Activated CD8-positive, alpha-beta T cell treated with anti-CD3 and anti-CD28 coated beads for 36 hours (primary cell): ENCODE measurements around the gene PRRC2A. TPM values are rescaled to one million over a fixed set of nuclear protein-coding genes. Genes with fewer than 3 reads are reported as not detected.
A peak's percentile ranks its signal among the peaks of the same experiment; 100 is the strongest.

ENCODE experiments used
- ATAC-seq: fragments of 200-7000 bp; cut with Tn5 transposase; one replicate; pipeline ENCODE4 v1.10.0; 2021; ENCODE audit warnings: mild to moderate bottlenecking, moderate library complexity
- CTCF ChIA-PET: fragments of 350-600 bp; sonication (Branson Sonifier 250); formaldehyde crosslinking; loops from one replicate; lab custom pipeline; 2021; ENCODE audit warnings: antibody characterized with exemption; lab: Charles Lee
- POLR2A ChIA-PET: fragments of 350-600 bp; sonication (Branson Sonifier 250); formaldehyde crosslinking; loops from one replicate; lab custom pipeline; 2021; ENCODE audit warnings: antibody characterized with exemption; lab: Charles Lee
- DNase-seq: peaks from one replicate; pipeline ENCODE4 v3.0.0-alpha.2; 2020
- H3K27ac Mint-ChIP-seq: one replicate; pipeline ENCODE4 v1.8.0; 2021; ENCODE audit warnings: mild to moderate bottlenecking, mixed read lengths
- H3K27me3 Mint-ChIP-seq: one replicate; pipeline ENCODE4 v1.8.0; 2021; ENCODE audit warnings: mixed read lengths
- H3K36me3 Mint-ChIP-seq: one replicate; pipeline ENCODE4 v1.8.0; 2021; ENCODE audit warnings: low read depth, mixed read lengths
- H3K4me1 Mint-ChIP-seq: one replicate; pipeline ENCODE4 v1.8.0; 2021; ENCODE audit warnings: low read depth, mixed read lengths
- H3K4me3 Mint-ChIP-seq: one replicate; pipeline ENCODE4 v1.8.0; 2021; ENCODE audit warnings: mild to moderate bottlenecking, moderate library complexity, mixed read lengths
- H3K9me3 Mint-ChIP-seq: one replicate; pipeline ENCODE4 v1.8.0; 2021; ENCODE audit warnings: mixed read lengths
- intact Hi-C: fragments of 100-400 bp; cut with micrococcal nuclease; formaldehyde crosslinking; loops from one replicate; pipeline ENCODE4 v1.10.0; 2022
- total RNA-seq, 2 experiments: library from RNA; stranded (reverse); gene quantifications; one replicate each; pipeline ENCODE4 v1.2.3, GENCODE V29; 2021
- TF ChIP-seq, protein P1 (sequence below): fragments of 200-600 bp; IDR thresholded peaks from one replicate; pipeline ENCODE4 v1.8.0; 2022; ENCODE audit warnings: antibody characterized with exemption, mild to moderate bottlenecking

PRRC2A gene
- total RNA-seq, 2 experiments from 2014 or later, result 257 to 262 TPM

DNA sequence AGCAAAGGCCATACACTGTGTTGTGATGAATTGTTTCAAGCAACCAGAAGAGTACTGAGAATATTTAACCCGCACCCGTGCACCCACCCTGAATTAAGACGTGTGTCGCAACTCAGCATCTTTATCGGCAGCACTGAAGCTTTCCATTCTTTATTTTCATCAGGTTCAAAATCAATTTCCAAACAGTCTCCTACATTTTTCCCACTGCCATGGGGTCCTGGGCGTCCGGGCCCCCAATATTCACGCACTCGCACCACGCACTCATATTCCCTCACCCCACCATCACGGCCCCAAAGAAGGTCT, 40.1 kb upstream of the PRRC2A start:
- ChIA-PET POLR2A (interaction anchor here (0.7 to 35.7 kb wide), 11 partner anchors 4 to 811 kb away, joined by 3 to 1181 read pairs (median 4); partner anchors contain the start of genes DDX39B, LST1, LTA and LTB), CTCF (interaction anchor here (1.0 to 56.2 kb wide), 9 partner anchors 12 to 250 kb away, joined by 3 to 2542 read pairs (median 4); partner anchors contain the start of genes AIF1, APOM, ATP6V1G2 and DDX39B)
- Mint-ChIP-seq H3K4me3 (peak overlapping the region; percentile 96), H3K4me1 (peaks cover 42% of the 10 kb centered on the region), H3K27ac (peak overlapping the region; percentile 93), H3K9me3 (no peaks in the 10 kb centered on the region), H3K27me3 (no peaks in the 10 kb centered on the region), H3K36me3 (peaks cover 66% of the 10 kb centered on the region)
- TF ChIP-seq, protein P1, sequence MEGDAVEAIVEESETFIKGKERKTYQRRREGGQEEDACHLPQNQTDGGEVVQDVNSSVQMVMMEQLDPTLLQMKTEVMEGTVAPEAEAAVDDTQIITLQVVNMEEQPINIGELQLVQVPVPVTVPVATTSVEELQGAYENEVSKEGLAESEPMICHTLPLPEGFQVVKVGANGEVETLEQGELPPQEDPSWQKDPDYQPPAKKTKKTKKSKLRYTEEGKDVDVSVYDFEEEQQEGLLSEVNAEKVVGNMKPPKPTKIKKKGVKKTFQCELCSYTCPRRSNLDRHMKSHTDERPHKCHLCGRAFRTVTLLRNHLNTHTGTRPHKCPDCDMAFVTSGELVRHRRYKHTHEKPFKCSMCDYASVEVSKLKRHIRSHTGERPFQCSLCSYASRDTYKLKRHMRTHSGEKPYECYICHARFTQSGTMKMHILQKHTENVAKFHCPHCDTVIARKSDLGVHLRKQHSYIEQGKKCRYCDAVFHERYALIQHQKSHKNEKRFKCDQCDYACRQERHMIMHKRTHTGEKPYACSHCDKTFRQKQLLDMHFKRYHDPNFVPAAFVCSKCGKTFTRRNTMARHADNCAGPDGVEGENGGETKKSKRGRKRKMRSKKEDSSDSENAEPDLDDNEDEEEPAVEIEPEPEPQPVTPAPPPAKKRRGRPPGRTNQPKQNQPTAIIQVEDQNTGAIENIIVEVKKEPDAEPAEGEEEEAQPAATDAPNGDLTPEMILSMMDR, result no peak
- no peak for DNase-seq
- ATAC-seq, result peak; percentile 5
- intact Hi-C loops, result loop anchor here (5.0 kb wide), 1 partner anchor 33 kb away; the partner anchor contains the start of genes ATP6V1G2 and NFKBIL1

DNA sequence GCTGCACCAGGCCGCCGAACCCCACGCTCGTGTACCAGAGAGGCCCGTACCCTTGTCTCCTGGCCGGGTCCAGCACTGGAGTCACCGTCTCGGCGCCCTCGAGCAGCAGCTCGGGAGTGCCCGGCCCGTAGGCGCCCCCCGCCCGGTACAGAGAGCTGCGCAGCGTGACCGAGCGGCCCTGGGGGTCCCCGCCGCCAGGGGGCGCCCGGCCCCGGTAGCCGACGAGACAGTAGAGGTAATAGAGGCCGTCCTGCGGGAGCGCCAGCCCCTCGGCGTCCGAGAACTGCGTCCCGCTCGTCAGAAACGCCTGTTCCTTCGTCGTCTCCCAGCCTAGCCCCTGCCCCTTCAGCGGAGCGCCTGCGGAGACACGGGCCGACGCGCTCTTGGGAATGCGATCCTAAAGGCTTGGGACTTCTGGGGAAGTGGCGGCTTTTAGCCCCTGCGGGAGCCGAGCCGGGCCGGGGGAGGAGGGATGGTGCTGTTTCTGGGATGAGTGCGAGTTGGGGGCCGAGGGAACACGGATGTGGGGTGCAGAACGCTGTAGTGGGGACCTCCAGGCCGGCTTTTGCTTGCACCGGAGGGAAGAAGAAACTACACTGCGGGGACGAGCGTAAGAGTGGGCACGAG, 39.6 kb upstream of the PRRC2A start:
- ChIA-PET POLR2A (interaction anchor here (0.7 to 35.7 kb wide), 13 partner anchors 3 to 811 kb away, joined by 3 to 1181 read pairs (median 4); partner anchors contain the start of genes ATP6V1G2, DDX39B, LST1 and LTA), CTCF (interaction anchor here (1.0 to 56.2 kb wide), 9 partner anchors 11 to 249 kb away, joined by 3 to 2542 read pairs (median 4); partner anchors contain the start of genes AIF1, APOM, ATP6V1G2 and DDX39B)
- H3K4me3 Mint-ChIP-seq, result peak overlapping the region; percentile 96
- peak overlapping the region; percentile 98 for H3K27ac Mint-ChIP-seq
- TF ChIP-seq, protein P1, result peak; percentile 97
- intact Hi-C loops, result loop anchor here (1.0 to 5.0 kb wide), 2 partner anchors 16 to 34 kb away; partner anchors contain the start of genes ATP6V1G2 and NFKBIL1
- H3K9me3 Mint-ChIP-seq, result no peaks in the 10 kb centered on the region
- peaks cover 47% of the 10 kb centered on the region for H3K4me1 Mint-ChIP-seq
- ATAC-seq, result peak; percentile 55
- peaks cover 61% of the 10 kb centered on the region for H3K36me3 Mint-ChIP-seq
- DNase-seq, result peak; percentile 92
- no peaks in the 10 kb centered on the region for H3K27me3 Mint-ChIP-seq

DNA sequence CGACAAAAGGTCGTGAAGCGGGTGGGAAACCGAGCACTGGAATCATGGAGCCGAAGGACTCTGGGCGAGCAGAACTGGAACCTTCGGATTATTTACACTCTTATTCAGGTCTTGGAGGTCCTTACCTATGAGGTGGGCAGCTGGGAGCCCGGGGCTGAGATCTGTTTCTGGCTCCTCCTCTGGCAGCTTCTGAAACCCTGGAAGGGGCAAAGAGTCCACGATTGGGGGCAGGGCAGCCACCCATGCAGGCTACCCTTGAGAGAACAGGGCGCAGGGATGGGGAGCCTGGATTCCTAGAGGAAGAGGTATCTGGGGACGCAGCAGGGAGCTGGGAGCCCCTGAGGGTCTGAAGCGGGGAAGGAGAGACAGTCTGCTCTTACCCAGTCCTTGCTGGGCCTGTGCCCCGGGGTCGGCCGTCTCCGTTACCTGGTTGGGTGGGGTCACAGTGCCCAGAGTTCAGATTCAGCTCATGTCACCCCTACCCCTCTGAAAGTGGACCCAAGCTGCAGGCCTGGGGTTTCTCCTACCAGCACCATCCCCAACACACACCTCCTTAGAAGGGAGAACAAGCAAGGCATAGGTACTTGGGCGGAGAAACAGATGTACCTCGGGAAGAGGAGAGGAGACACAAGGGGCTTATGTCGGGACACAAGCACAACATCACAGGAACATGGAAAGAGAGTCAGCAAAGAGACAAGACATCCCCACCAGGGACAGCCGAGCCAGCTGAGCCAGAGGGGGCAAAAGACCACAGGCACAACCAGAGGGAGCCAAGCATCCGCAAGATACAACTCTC, 38.9 kb upstream of the PRRC2A start:
- Mint-ChIP-seq H3K4me1 (peaks cover 54% of the 10 kb centered on the region), H3K27me3 (no peaks in the 10 kb centered on the region), H3K9me3 (no peaks in the 10 kb centered on the region), H3K27ac (peak overlapping the region; percentile 98), H3K36me3 (peaks cover 54% of the 10 kb centered on the region), H3K4me3 (peak overlapping the region; percentile 96)
- ChIA-PET CTCF (interaction anchor here (1.5 to 56.2 kb wide), 4 partner anchors 10 to 58 kb away, joined by 3 to 2542 read pairs (median 1274); partner anchors contain the start of genes ATP6V1G2, DDX39B, LST1 and LTA), POLR2A (interaction anchor here (1.1 to 35.7 kb wide), 11 partner anchors 2 to 195 kb away, joined by 3 to 1181 read pairs (median 8); partner anchors contain the start of genes ATP6V1G2, DDX39B, LST1 and LTA)
- ATAC-seq, result no peak
- intact Hi-C loops, result loop anchor here (1.0 to 5.0 kb wide), 2 partner anchors 16 to 34 kb away; partner anchors contain the start of genes ATP6V1G2 and NFKBIL1
- DNase-seq, result no peak
- TF ChIP-seq, protein P1, result no peak

DNA sequence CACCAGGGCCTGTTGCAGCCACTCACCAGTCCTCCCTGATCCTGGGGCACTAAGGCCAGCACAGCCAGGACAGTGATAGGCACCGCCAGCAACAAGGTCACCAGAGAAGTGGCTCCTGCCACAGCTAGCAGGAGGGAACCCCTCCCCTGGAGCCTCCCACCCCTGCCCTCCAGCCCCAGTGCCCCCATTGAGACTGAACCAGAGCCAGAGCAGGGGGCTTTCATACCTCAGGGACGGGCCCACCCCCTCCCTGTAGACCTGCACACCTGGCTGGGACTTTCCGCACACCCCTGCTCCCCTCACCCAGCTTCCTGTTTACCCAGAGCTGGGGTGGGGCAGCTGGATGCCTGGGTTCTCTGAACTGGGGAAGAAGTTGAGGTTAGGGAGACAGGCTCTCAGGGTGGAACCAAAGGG, 38.3 kb upstream of the PRRC2A start, which contains the start of gene LTB:
Gene LTB, minus strand, starts transcription at position 195 of the 414 bp plus-strand sequence. Its CDS starts 7 bp downstream, at position 188.
- H3K27me3 Mint-ChIP-seq, result no peaks in the 10 kb centered on the region
- peak within 1 kb of the TSS; percentile 96 for H3K4me3 Mint-ChIP-seq
- H3K4me1 Mint-ChIP-seq, result peaks cover 58% of the 10 kb centered on the region
- intact Hi-C loops, result loop anchor here (5.0 kb wide), 1 partner anchor 35 kb away; the partner anchor contains the start of genes ATP6V1G2 and NFKBIL1
- ATAC-seq (peak; percentile 17), DNase-seq (peak; percentile 67)
- H3K36me3 Mint-ChIP-seq, result peaks cover 53% of the 10 kb centered on the region
- no peaks in the 10 kb centered on the region for H3K9me3 Mint-ChIP-seq
- POLR2A ChIA-PET, result interaction anchor here (1.0 to 35.7 kb wide), 10 partner anchors 2 to 194 kb away, joined by 3 to 1181 read pairs (median 8); partner anchors contain the start of genes ATP6V1G2, DDX39B, LST1 and LTA
- CTCF ChIA-PET, result interaction anchor here (1.5 to 56.2 kb wide), 3 partner anchors 10 to 58 kb away, joined by 3 to 2542 read pairs (median 2542); partner anchors contain the start of genes ATP6V1G2, DDX39B, LST1 and LTA
- peak within 1 kb of the TSS; percentile 98 for H3K27ac Mint-ChIP-seq
- TF ChIP-seq, protein P1, result no peak
